ENCODE results near the gene GADL1. TPM values are rescaled to one million over a fixed set of nuclear protein-coding genes. Genes with fewer than 3 reads are reported as not detected.

The GADL1 gene
- polyA plus RNA-seq, 3 donors = not detected

DNA sequence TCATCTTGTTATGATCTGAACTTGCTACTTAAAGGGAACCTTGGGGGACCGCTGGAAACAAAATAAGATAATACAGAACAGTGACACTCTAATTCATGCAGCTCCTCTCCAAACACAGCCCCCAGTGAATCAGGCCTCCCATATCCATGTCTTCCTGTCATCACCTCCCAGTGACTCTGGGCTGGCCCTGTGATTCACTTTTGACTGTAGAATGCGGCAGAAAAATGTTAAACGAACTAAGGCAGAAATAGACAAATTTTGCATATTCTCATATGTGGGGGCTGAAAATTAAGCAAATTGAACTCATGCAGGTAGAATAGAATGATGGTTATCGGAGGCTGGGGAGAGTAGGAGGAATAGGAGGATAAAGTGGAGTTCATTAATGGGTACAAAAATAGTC lies 20.2 kb upstream of the GADL1 start:
- no peak for DNase-seq
- Histone ChIP-seq H3K9ac (ENCODE audit: insufficient read depth, low read length, poor library complexity, severe bottlenecking) (no peak overlapping the region), H3K27ac (ENCODE audit: low read depth in 1 of 2, low read length in 2 of 2) (no peak overlapping the region), H3K4me1 (ENCODE audit: control insufficient read depth in 1 of 2, insufficient read depth in 2 of 2, low read length in 2 of 2) (no peaks in the 10 kb centered on the region), H3K36me3 (replicated peaks in 1 of 2; ENCODE audit: control insufficient read depth in 1 of 2, insufficient read depth in 2 of 2, low read length in 2 of 2) (no peaks in the 10 kb centered on the region), H2AFZ (ENCODE audit: insufficient read depth, low read depth, low read length, poor library complexity, severe bottlenecking) (no peak overlapping the region), H3K79me2 (ENCODE audit: insufficient read depth, low read length) (no peaks in the 10 kb centered on the region), H3K9me3 (replicated peaks in 1 of 2; ENCODE audit: control insufficient read depth in 1 of 2, insufficient read depth in 1 of 2, low read length in 2 of 2) (no peaks in the 10 kb centered on the region), H3K4me2 (replicated peaks; ENCODE audit: extremely low read depth, low read length, poor library complexity, severe bottlenecking) (no peak overlapping the region), H4K20me1 (ENCODE audit: insufficient read depth, low read length) (no peaks in the 10 kb centered on the region), H3K4me3 (replicated peaks in 1 of 3; ENCODE audit: low read depth in 2 of 3, low read length in 3 of 3) (no peak overlapping the region), H3K27me3 (ENCODE audit: control insufficient read depth in 2 of 2, insufficient read depth in 2 of 2, low read length in 2 of 2) (no peaks in the 10 kb centered on the region)
- Mint-ChIP-seq H3K4me3 (no peak overlapping the region), H3K27ac (no peak overlapping the region), H3K27me3 (ENCODE audit: low read depth in 3 of 3) (no peaks in the 10 kb centered on the region), H3K4me1 (no peaks in the 10 kb centered on the region), H3K9me3 (peaks cover 0 to 7% (median 1%) of the 10 kb centered on the region in 7 donors), H3K36me3 (no peaks in the 10 kb centered on the region)
- no peak for TF ChIP-seq CTCF (IDR thresholded peaks at IDR 0.05)
- intact Hi-C loops (cut with micrococcal nuclease) = no loop called here
- WGBS (ENCODE audit: insufficient coverage) = 100% methylated on average over 4 of the region's 4 CpGs

DNA sequence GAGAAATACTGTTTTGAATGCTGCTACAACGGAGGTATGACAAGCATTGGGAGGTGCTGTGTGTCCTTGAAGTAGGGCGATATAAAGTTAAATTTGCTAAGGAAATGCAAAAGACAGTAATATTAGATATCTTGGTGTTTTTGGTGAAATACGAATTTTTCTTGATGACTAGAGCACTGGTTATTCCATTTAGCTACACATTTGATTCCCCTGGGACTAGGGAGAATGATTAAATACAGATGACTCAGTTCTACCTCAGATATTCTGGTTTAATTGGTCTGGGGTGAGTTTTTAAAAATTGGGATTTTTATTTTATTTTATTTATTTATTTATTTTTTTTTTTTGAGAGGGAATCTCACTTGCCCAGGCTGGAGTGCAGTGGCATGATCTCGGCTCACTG lies 18.7 kb upstream of the GADL1 start:
- intact Hi-C loops (cut with micrococcal nuclease) = no loop called here
- no peaks in the 10 kb centered on the region for H3K79me2 ChIP-seq (ENCODE audit: insufficient read depth, low read length)

More for the DNA sequence above, 18.7 kb upstream of the GADL1 start:
- Mint-ChIP-seq H3K4me1 (no peaks in the 10 kb centered on the region), H3K27ac (no peak overlapping the region), H3K4me3 (no peak overlapping the region), H3K36me3 (no peaks in the 10 kb centered on the region), H3K27me3 (ENCODE audit: low read depth in 3 of 3) (no peaks in the 10 kb centered on the region), H3K9me3 (peaks cover 0 to 6% (median 0%) of the 10 kb centered on the region in 7 donors)
- Histone ChIP-seq H3K27me3 (ENCODE audit: control insufficient read depth in 2 of 2, insufficient read depth in 2 of 2, low read length in 2 of 2) (no peaks in the 10 kb centered on the region), H3K27ac (ENCODE audit: low read depth in 1 of 2, low read length in 2 of 2) (no peak overlapping the region), H3K4me3 (replicated peaks in 1 of 3; ENCODE audit: low read depth in 2 of 3, low read length in 3 of 3) (no peak overlapping the region), H3K9me3 (replicated peaks in 1 of 2; ENCODE audit: control insufficient read depth in 1 of 2, insufficient read depth in 1 of 2, low read length in 2 of 2) (no peaks in the 10 kb centered on the region), H4K20me1 (ENCODE audit: insufficient read depth, low read length) (no peaks in the 10 kb centered on the region), H3K4me2 (replicated peaks; ENCODE audit: extremely low read depth, low read length, poor library complexity, severe bottlenecking) (no peak overlapping the region), H2AFZ (ENCODE audit: insufficient read depth, low read depth, low read length, poor library complexity, severe bottlenecking) (no peak overlapping the region), H3K36me3 (replicated peaks in 1 of 2; ENCODE audit: control insufficient read depth in 1 of 2, insufficient read depth in 2 of 2, low read length in 2 of 2) (no peaks in the 10 kb centered on the region), H3K4me1 (ENCODE audit: control insufficient read depth in 1 of 2, insufficient read depth in 2 of 2, low read length in 2 of 2) (no peaks in the 10 kb centered on the region), H3K9ac (ENCODE audit: insufficient read depth, low read length, poor library complexity, severe bottlenecking) (no peak overlapping the region)
- no peak for DNase-seq
- no peak for TF ChIP-seq CTCF (IDR thresholded peaks at IDR 0.05)
- WGBS (ENCODE audit: insufficient coverage) = 80% methylated on average over 1 of the region's 4 CpGs

Data from CD14-positive monocyte (primary cell).